ENCODE results near the gene SYNPO. TPM values are rescaled to one million over a fixed set of nuclear protein-coding genes. Genes with fewer than 3 reads are reported as not detected.
A peak's percentile ranks its signal among the peaks of the same experiment; 100 is the strongest.

SYNPO gene
- total RNA-seq, 1 donor from 2014 or later, result 0.41 TPM

DNA sequence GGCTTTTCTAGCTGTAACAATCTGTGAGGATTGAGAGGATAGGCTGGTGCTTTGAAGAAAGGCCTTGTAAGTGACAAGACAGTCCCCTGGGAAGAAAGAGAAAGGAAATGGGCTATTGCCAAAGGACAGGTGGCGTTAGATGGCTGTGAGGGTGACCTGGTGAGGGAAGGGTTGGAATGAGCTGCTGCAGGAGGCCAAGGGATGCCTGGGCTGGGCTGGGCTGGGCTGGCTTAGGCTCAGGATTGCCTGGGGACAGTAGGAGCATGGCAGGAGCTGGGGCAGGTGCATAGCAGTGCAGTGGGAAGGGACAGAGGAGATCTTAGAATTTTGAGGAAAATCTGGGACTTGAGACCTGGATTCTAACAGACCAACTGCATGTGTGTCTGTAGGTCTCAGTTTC lies 10.9 kb downstream of the SYNPO start:
- H3K9ac ChIP-seq, result no peak overlapping the region
- peaks cover 30% of the 10 kb centered on the region for H3K4me1 ChIP-seq
- H3F3A ChIP-seq (ENCODE audit: low read depth), result peaks cover 15% of the 10 kb centered on the region
- peak overlapping the region; percentile 21 for H3K27ac Mint-ChIP-seq
- no peaks in the 10 kb centered on the region for H3K9me3 ChIP-seq (ENCODE audit: low read depth)
- H2AFZ ChIP-seq (replicated peaks), result no peak overlapping the region
- no peak overlapping the region for H3K4me3 Mint-ChIP-seq
- H3K79me2 ChIP-seq (ENCODE audit: low read depth), result no peaks in the 10 kb centered on the region
- peaks cover 7% of the 10 kb centered on the region for H3K27me3 Mint-ChIP-seq (ENCODE audit: insufficient read depth, low read depth)
- peaks cover 44% of the 10 kb centered on the region for H3K4me1 Mint-ChIP-seq
- no peaks in the 10 kb centered on the region for H3K27me3 ChIP-seq
- H3K27ac ChIP-seq, result no peak overlapping the region
- no peaks in the 10 kb centered on the region for H3K36me3 ChIP-seq
- no peak overlapping the region for H3K4me3 ChIP-seq
- DNase-seq (ENCODE audit: low spot score), result no peak
- no peaks in the 10 kb centered on the region for H3K36me3 Mint-ChIP-seq
- TF ChIP-seq EZH2phosphoT487 (IDR thresholded peaks at IDR 0.05) (no peak), EZH2 (IDR thresholded peaks at IDR 0.05) (no peak)
- TF ChIP-seq, protein P1, sequence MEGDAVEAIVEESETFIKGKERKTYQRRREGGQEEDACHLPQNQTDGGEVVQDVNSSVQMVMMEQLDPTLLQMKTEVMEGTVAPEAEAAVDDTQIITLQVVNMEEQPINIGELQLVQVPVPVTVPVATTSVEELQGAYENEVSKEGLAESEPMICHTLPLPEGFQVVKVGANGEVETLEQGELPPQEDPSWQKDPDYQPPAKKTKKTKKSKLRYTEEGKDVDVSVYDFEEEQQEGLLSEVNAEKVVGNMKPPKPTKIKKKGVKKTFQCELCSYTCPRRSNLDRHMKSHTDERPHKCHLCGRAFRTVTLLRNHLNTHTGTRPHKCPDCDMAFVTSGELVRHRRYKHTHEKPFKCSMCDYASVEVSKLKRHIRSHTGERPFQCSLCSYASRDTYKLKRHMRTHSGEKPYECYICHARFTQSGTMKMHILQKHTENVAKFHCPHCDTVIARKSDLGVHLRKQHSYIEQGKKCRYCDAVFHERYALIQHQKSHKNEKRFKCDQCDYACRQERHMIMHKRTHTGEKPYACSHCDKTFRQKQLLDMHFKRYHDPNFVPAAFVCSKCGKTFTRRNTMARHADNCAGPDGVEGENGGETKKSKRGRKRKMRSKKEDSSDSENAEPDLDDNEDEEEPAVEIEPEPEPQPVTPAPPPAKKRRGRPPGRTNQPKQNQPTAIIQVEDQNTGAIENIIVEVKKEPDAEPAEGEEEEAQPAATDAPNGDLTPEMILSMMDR (IDR thresholded peaks at IDR 0.05), result no peak
- no peaks in the 10 kb centered on the region for H3K9me3 Mint-ChIP-seq
- no peak overlapping the region for H3K4me2 ChIP-seq
- no peaks in the 10 kb centered on the region for H4K20me1 ChIP-seq (ENCODE audit: low read depth)

DNA sequence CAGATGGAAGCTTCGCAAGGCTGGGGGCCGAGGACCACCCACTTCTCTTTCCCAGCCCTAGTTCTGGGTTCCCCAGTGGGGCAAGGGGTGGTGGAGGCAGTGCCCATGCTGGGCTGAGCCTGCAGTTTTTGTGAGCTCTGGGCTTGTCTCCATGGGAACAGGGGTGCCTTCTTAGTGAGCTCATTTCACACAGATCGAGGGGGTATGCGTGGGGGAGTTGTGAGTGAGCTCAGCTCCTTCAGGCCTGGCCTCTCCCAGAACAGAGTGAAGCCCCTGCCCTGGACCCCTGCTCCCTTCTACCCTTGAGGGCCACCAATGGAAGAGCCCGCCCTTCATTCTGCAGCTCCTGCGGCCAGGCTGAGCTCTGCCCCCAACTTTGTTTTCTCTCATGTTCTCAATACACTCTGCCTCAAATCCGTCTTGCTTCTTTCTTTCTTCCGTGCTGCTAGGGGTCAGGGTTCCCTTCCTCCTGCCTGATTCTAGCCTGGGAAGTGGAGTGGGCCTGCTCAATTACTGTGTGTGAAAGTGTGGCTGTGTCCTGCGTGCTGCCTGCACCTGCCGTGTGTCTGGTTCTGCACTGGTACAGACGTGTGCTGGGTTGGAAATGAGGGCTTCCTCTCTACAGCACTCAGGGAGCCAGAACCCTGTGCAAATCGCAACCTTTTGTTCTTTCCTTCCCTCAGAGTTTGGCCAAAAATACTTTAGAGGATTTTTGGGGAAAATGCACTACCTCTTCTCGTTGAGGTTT lies 11.6 kb downstream of the SYNPO start:
- Mint-ChIP-seq H3K27me3 (ENCODE audit: insufficient read depth, low read depth) (peaks cover 7% of the 10 kb centered on the region), H3K4me1 (peaks cover 44% of the 10 kb centered on the region), H3K27ac (peak overlapping the region; percentile 96), H3K36me3 (no peaks in the 10 kb centered on the region), H3K4me3 (peak overlapping the region; percentile 3), H3K9me3 (no peaks in the 10 kb centered on the region)
- Histone ChIP-seq H3K27ac (no peak overlapping the region), H3K79me2 (ENCODE audit: low read depth) (no peaks in the 10 kb centered on the region), H2AFZ (replicated peaks) (peak overlapping the region; percentile 94), H3K4me1 (peaks cover 30% of the 10 kb centered on the region), H3K4me3 (no peak overlapping the region), H3K36me3 (no peaks in the 10 kb centered on the region), H3K9ac (no peak overlapping the region), H3K4me2 (peak overlapping the region; percentile 51), H3K9me3 (ENCODE audit: low read depth) (no peaks in the 10 kb centered on the region), H3F3A (ENCODE audit: low read depth) (peaks cover 15% of the 10 kb centered on the region), H3K27me3 (no peaks in the 10 kb centered on the region), H4K20me1 (ENCODE audit: low read depth) (no peaks in the 10 kb centered on the region)
- peak; percentile 34 for DNase-seq (ENCODE audit: low spot score)
- TF ChIP-seq, protein P1 (IDR thresholded peaks at IDR 0.05), result no peak
- no peak for TF ChIP-seq EZH2 (IDR thresholded peaks at IDR 0.05)
- TF ChIP-seq EZH2phosphoT487 (IDR thresholded peaks at IDR 0.05), result no peak

DNA sequence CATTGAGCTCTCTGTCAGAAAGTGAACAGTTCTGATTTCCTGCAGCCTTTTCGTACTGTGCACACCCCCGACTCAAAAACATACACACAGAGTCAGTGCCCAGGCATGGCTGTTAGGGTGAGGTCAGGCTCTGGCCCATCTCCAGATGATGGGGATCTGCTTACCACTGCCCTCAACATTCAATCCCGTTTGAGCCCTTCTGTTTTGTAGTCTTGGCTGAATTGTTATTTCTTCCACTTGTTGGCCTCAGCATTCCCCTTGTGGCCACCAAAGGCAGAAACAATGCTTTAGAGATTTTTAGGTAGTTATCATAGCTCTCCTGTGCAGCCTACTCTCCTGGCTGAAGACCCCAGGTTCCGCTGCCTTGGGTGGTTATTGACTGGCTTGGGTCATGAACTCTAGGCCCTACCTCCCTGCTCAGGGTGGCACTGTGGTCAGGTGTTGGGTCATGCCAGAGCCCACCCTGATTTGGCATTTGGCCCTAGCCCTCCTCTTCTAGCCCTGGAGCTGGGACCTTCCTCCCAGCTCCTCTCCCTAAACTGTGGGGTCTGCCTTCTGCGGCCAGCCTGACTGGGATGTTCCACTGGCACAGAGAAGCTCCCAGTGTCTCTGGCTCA lies 12.8 kb downstream of the SYNPO start:
- no peaks in the 10 kb centered on the region for H3K27me3 ChIP-seq
- H3K36me3 ChIP-seq, result no peaks in the 10 kb centered on the region
- peaks cover 15% of the 10 kb centered on the region for H3F3A ChIP-seq (ENCODE audit: low read depth)
- no peak overlapping the region for H3K4me2 ChIP-seq
- H3K79me2 ChIP-seq (ENCODE audit: low read depth), result no peaks in the 10 kb centered on the region
- no peak overlapping the region for H3K9ac ChIP-seq
- H3K9me3 ChIP-seq (ENCODE audit: low read depth), result no peaks in the 10 kb centered on the region
- H3K4me1 ChIP-seq, result peaks cover 23% of the 10 kb centered on the region
- H3K27ac ChIP-seq, result no peak overlapping the region
- Mint-ChIP-seq H3K9me3 (no peaks in the 10 kb centered on the region), H3K36me3 (no peaks in the 10 kb centered on the region), H3K27ac (no peak overlapping the region), H3K4me3 (no peak overlapping the region), H3K27me3 (ENCODE audit: insufficient read depth, low read depth) (peaks cover 7% of the 10 kb centered on the region), H3K4me1 (peaks cover 46% of the 10 kb centered on the region)
- no peak overlapping the region for H2AFZ ChIP-seq (replicated peaks)
- H4K20me1 ChIP-seq (ENCODE audit: low read depth), result no peaks in the 10 kb centered on the region
- TF ChIP-seq, protein P1 (IDR thresholded peaks at IDR 0.05), result no peak
- no peak for TF ChIP-seq EZH2 (IDR thresholded peaks at IDR 0.05)
- no peak for TF ChIP-seq EZH2phosphoT487 (IDR thresholded peaks at IDR 0.05)
- DNase-seq (ENCODE audit: low spot score), result no peak
- H3K4me3 ChIP-seq, result no peak overlapping the region

Measured in neural progenitor cell (in vitro differentiated cells).